ENCODE data around the gene PTPRN2.
"Not testable (repeated sequence)": the region's sequence is repeated elsewhere in the genome, so short reads cannot be mapped to it uniquely, and the experiment has no call there.

The PTPRN2 gene

GRCh38 chr7:158587162-158588084 is at the start of gene PTPRN2:
PTPRN2 (minus strand) TSS chr7:158587823.
- peak within 1 kb of the TSS; percentile 68 for H3K4me3 ChIP-seq
- no peak for TF ChIP-seq CTCF (IDR thresholded peaks at IDR 0.05)

GRCh38 chr7:158633055-158633956 is 45.7 kb upstream of the PTPRN2 start:
- no peak for TF ChIP-seq CTCF (IDR thresholded peaks at IDR 0.05)
- DNase-seq (ENCODE audit: low spot score) = no peak
- Histone ChIP-seq H3K27ac (no peak overlapping the region), H3K4me3 (no peak overlapping the region)

More at GRCh38 chr7:158587162-158588084, at the start of gene PTPRN2:
- no peak for DNase-seq (ENCODE audit: low spot score)
- H3K27ac ChIP-seq = no peak within 1 kb of the TSS

GRCh38 chr7:158631574-158632195 is 44.1 kb upstream of the PTPRN2 start:
- Histone ChIP-seq H3K27ac (no peak overlapping the region), H3K4me3 (no peak overlapping the region)
- DNase-seq (ENCODE audit: low spot score) = no peak
- no peak for TF ChIP-seq CTCF (IDR thresholded peaks at IDR 0.05)

GRCh38 chr7:158626289-158626688 is 38.7 kb upstream of the PTPRN2 start:
- not testable (repeated sequence) for H3K27ac ChIP-seq; H3K4me3 ChIP-seq; DNase-seq (ENCODE audit: low spot score)

DNA sequence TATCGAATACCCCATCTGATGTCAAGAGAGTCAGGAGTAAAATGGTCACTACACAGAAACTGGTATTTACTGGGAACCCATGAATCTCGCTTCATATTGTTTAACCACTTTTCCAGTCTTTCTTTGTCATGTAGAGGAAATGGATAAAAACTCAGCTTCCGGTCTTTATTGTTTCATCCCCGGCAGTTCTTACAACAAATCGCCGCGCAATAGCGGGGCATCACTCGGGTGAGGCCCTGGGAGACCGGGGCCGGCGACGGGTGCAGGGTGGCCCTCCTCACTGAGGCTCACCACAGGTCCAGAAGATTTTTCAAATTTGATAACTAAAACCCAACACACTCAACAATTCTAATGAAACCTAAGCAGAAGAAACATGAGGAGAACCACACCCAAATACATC is 35.6 kb upstream of the PTPRN2 start:
- Histone ChIP-seq H3K27ac (no peak overlapping the region), H3K4me3 (no peak overlapping the region)
- TF ChIP-seq CTCF (IDR thresholded peaks at IDR 0.05) = no peak
- DNase-seq (ENCODE audit: low spot score) = no peak

DNA sequence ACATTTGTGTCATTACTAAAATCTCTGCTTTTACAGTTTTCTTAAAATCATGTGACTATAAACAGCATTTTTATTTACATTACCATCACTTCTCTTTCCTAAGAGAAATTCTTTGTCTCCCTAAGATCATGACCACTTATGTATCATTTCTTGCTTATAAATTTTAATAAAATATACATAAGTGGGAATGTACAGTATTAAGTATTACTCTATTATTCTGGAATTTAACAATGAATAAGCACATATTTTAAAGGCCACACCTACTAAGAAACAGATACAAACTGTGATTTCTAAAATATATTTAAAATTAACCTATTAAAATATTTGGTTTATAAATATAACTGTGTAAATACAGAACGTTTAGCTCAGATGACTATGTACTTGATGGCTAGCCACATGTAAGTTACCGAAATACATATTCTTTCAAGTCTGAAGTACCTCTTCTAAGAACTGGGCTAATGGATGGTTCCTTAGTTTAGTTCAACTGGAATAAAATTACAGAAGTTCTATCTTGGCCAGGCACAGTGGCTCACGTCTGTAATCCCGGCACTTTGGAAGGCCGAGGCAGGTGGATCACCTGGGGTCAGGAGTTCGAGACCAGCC is 33.3 kb upstream of the PTPRN2 start:
- Histone ChIP-seq H3K27ac (no peak overlapping the region), H3K4me3 (no peak overlapping the region)
- TF ChIP-seq CTCF (IDR thresholded peaks at IDR 0.05) = no peak
- no peak for DNase-seq (ENCODE audit: low spot score)

DNA sequence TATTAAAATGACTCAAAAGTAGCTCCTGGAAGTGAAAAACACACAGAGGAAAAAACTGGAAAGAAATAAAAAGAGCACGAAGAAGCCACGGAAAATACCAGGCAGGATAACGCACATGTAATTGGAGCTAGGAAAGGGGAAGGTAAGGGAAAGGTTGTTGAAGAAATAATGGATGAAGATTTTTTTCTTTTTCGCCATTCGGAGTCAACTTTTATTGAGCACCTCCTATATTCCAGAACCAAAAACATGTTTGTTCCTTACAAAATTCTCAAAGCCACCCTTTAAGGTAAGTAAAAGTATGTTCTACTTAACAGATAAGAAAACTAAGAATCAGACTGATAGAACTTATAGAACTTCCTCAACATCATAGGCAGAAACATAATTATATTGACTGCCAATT is 32.8 kb upstream of the PTPRN2 start:
- DNase-seq (ENCODE audit: low spot score) = no peak
- no peak overlapping the region for H3K4me3 ChIP-seq
- TF ChIP-seq CTCF (IDR thresholded peaks at IDR 0.05) = no peak
- no peak overlapping the region for H3K27ac ChIP-seq
